ENCODE measurements around the gene CUX1.

CUX1 gene

DNA sequence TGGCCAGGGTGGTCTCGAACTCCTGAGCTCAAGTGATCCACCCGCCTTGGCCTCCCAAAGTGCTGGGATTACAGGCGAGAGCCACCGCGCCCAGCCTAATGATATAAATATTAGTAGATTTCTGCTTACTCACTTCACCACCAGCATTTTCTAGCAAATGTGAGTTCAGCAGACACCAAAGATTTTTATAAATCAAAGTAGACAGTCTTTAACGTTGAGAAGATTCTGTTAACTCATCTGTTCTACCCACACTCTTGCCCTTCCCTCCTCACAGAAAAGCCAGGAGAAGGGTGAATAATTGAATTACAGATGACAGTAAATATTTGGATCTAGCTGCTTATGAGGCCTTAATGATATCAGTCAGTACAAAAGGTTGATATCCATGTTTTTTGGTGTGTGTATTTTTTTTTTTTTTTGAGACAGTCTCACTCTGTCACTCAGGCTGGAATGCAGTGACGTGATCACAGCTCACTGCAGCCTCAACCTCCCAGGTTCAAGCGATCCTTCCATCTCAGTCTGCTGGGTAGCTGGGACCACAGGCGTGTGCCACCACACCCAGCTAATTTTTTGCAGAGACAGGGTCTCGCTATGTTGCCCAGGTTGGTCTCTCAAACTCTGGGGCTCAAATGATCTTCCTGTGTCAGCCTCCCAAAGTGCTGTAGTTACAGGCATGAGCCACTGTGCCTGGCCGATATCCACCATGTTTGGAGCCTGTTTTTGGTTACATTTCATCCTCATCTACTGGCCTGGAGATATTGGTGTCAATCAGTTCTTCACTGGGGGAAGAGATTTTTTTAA is 120.5 kb downstream of the CUX1 start:
- DNase-seq (ENCODE audit: low read depth), result no peak
- TF ChIP-seq, protein P1, sequence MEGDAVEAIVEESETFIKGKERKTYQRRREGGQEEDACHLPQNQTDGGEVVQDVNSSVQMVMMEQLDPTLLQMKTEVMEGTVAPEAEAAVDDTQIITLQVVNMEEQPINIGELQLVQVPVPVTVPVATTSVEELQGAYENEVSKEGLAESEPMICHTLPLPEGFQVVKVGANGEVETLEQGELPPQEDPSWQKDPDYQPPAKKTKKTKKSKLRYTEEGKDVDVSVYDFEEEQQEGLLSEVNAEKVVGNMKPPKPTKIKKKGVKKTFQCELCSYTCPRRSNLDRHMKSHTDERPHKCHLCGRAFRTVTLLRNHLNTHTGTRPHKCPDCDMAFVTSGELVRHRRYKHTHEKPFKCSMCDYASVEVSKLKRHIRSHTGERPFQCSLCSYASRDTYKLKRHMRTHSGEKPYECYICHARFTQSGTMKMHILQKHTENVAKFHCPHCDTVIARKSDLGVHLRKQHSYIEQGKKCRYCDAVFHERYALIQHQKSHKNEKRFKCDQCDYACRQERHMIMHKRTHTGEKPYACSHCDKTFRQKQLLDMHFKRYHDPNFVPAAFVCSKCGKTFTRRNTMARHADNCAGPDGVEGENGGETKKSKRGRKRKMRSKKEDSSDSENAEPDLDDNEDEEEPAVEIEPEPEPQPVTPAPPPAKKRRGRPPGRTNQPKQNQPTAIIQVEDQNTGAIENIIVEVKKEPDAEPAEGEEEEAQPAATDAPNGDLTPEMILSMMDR (conservative IDR thresholded peaks at IDR 0.05; ENCODE audit: control insufficient read depth, insufficient read depth, low read depth, low read length), result no peak
- H3K4me3 ChIP-seq (ENCODE audit: control insufficient read depth, low read depth, low read length), result no peak overlapping the region

DNA sequence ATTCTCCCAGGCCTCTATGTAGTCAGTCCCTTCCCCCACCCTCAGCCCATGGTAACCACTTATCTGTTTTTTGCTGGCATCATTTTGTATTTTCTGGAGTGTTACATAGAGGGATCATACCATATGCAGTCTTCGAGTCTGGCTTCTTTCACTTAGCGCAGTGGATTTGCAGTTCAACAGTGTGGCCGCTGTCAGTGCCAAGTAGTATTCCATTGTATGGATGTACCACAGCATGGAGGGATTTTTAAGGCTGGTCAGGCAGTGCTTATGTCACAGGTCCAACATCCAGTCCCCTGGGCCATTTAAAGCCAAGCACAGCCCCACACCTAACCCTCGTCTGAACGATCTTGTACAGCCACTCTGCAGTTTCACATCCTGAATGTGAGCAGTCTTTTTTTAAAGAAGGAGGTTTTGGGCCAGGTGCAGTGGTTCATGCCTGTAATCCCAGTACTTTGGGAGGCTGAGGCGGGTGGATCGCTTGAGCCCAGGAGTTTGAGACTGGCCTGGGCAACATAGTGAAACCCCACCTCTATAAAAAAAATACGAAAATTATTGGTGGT is 121.8 kb downstream of the CUX1 start:
- no peak for DNase-seq (ENCODE audit: low read depth)
- TF ChIP-seq, protein P1 (conservative IDR thresholded peaks at IDR 0.05; ENCODE audit: control insufficient read depth, insufficient read depth, low read depth, low read length), result no peak
- H3K4me3 ChIP-seq (ENCODE audit: control insufficient read depth, low read depth, low read length), result no peak overlapping the region

GRCh38 chr7:101940151-101940550 is 122.7 kb downstream of the CUX1 start:
- H3K4me3 ChIP-seq (ENCODE audit: control insufficient read depth, low read depth, low read length), result no peak overlapping the region
- TF ChIP-seq, protein P1 (conservative IDR thresholded peaks at IDR 0.05; ENCODE audit: control insufficient read depth, insufficient read depth, low read depth, low read length), result no peak
- no peak for DNase-seq (ENCODE audit: low read depth)

DNA sequence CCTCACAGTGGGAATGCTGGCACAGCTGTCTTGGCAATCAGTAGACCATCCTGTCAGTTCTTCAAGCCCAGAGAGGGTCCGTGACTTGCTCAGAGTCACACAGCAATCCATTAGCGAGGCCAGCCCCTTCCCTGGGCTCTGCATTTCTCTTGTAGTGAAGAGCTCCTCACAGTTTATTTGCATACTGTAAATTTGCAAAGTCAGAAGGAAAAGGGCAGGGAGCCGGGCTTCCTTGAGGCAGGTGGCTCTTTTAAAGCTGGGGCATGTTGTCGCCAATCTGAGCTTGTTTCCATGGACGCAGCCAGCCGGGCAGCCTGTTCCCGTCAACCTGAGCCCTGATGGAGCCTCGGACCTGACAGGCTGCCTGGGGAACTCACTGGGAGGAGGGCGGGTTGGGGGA is 123.4 kb downstream of the CUX1 start:
- H3K4me3 ChIP-seq (ENCODE audit: control insufficient read depth, low read depth, low read length), result no peak overlapping the region
- DNase-seq (ENCODE audit: low read depth), result no peak
- TF ChIP-seq, protein P1 (conservative IDR thresholded peaks at IDR 0.05; ENCODE audit: control insufficient read depth, insufficient read depth, low read depth, low read length), result no peak

- TF ChIP-seq, protein P1 (conservative IDR thresholded peaks at IDR 0.05; ENCODE audit: control insufficient read depth, insufficient read depth, low read depth, low read length), result no peak
- DNase-seq (ENCODE audit: low read depth), result peak; percentile 82
- H3K4me3 ChIP-seq (ENCODE audit: control insufficient read depth, low read depth, low read length), result no peak overlapping the region
Observed at GRCh38 chr7:101941481-101942383, 124.3 kb downstream of the CUX1 start.

- TF ChIP-seq, protein P1 (conservative IDR thresholded peaks at IDR 0.05; ENCODE audit: control insufficient read depth, insufficient read depth, low read depth, low read length), result no peak
- DNase-seq (ENCODE audit: low read depth), result no peak
- H3K4me3 ChIP-seq (ENCODE audit: control insufficient read depth, low read depth, low read length), result no peak overlapping the region
Observed at GRCh38 chr7:101942603-101943210, 125.3 kb downstream of the CUX1 start.

Data from fibroblast of mammary gland (primary cell).